Daoy (cell line): ENCODE data around the gene AOPEP. TPM values are rescaled to one million over a fixed set of nuclear protein-coding genes. Genes with fewer than 3 reads are reported as not detected.

Experiments
- DNase-seq: peaks from one replicate; pipeline ENCODE4 v3.0.0-alpha.2; 2015; ENCODE audit warnings: low read depth
- total RNA-seq: library from RNA; depleted of rRNA; stranded (reverse); fragments of >200 nt; shearing (Covaris generic); gene quantifications from 2 replicates; pipeline ENCODE4 v1.2.3, GENCODE V29; 2014; rRNA removed

AOPEP gene
- total RNA-seq, 1 experiment from 2014 or later = 37.8 TPM

- no peak for DNase-seq
These were observed 406.8 kb downstream of the AOPEP start for GRCh38 chr9:95133325-95133705.

DNA sequence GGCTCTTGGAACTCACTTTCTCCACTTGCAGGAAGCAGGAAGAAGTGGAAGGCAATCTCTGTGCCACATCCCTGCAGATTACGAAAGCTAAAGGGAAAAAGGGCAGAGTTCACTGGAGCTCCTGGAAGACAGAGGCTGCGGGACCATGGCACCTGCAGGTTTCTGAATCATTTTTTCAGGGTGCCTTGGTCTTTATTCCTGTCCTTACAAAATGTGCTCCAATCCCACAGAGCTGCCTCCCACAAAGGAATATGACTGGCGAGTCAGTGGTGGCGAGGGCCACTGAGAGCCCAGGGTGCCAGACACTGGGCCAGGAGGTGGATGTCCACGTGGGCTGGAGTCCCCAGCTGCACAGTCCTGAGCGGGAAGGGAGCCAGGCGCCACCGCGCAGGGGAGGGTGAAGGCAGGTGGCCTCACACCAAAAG, 408.0 kb downstream of the AOPEP start:
- no peak for DNase-seq

DNA sequence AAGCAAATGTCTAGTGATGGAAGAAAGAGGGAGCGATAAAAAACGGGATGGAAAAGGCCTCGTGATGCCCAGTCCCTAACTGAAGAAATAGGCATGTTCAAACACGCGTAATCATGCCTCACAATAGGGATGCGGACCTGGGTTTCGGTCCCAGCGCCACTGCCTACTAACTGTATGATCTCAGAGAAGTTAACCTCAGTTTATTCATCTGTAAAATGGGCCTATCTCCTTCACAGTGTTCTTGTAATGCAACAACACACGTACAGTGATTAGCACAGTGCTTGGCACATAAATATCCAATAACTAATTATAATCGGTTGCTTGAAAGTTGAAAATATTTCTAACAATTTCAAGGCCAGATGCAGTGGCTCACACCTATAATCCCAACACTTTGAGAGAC, 409.3 kb downstream of the AOPEP start:
- DNase-seq = no peak

Other genes with a start within 250 kb of the AOPEP start
- not detected in 2 replicates for gene PCAT7, start 171.6 kb upstream of the AOPEP start, total RNA-seq
- not detected in 2 replicates for gene FBP2, start 132.9 kb upstream of the AOPEP start, total RNA-seq
- gene FBP1, start 87.2 kb upstream of the AOPEP start, total RNA-seq = not detected in 2 replicates